Fibroblast of mammary gland (primary cell): ENCODE results near the gene CLEC16A.

ENCODE experiments used
- DNase-seq: peaks from one replicate; pipeline ENCODE4 v3.0.0-alpha.2; 2010; ENCODE audit warnings: low read depth
- H3K4me3 ChIP-seq: 2 replicates; pipeline ENCODE4 v1.5.1; 2011; ENCODE audit warnings: low read depth, mild to moderate bottlenecking, low read length, moderate library complexity; ENCODE audit not compliant: control insufficient read depth
- CTCF ChIP-seq: conservative IDR thresholded peaks from 2 replicates; pipeline ENCODE4 v1.5.1; 2011; ENCODE audit warnings: low read depth, low read length, inconsistent platforms; ENCODE audit not compliant: control insufficient read depth, insufficient read depth

Gene CLEC16A

GRCh38 chr16:10942352-10943063, 1.9 kb upstream of the CLEC16A start, which contains the start of gene DEXI:
TSS of gene DEXI (minus strand) at chr16:10942468. CDS start at chr16:10942005, 463 bp downstream.
- TF ChIP-seq CTCF, result no peak
- peak within 1 kb of the TSS; percentile 81 for H3K4me3 ChIP-seq

GRCh38 chr16:10943064-10943353, 1.4 kb upstream of the CLEC16A start:
- peak overlapping the region; percentile 64 for H3K4me3 ChIP-seq
- DNase-seq, result peak; percentile 26
- TF ChIP-seq CTCF, result no peak

More at GRCh38 chr16:10942352-10943063, 1.9 kb upstream of the CLEC16A start, which contains the start of gene DEXI:
- peak; percentile 81 for DNase-seq

- peak overlapping the region; percentile 84 for H3K4me3 ChIP-seq
- no peak for DNase-seq
- TF ChIP-seq CTCF, result no peak
Measured at GRCh38 chr16:10945065-10945787, 862 bp downstream of the CLEC16A start.

- no peak for DNase-seq
- no peak overlapping the region for H3K4me3 ChIP-seq
- no peak for TF ChIP-seq CTCF
Measured at GRCh38 chr16:10946308-10946707, 1.9 kb downstream of the CLEC16A start.

DNA sequence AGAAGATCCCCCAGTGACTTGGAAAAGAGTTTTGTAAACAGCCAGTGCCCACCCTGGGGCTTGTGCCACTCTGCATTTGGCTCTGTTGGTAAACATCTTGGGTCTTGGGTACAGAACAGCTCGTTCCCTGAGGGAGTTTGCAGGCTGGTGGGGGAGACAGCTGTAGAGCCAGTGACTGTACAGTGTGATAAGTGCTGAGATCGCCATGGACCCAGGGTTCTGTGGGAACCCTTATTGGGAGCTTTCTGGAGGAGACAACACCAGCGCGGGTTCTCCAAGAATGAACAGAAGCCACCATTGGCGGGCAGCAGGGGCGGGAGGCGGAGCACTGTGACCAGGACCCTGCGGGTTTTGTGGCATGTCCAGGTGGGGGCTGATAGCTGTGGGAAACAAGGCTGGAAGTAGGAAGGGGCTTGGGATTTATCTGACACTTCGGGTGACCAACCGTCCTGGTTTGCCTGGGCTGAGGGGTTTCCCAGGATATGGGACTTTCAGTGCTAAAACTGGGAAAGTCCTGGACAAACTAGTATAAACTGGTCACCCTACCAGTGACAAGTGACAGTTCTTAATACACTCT, 2.9 kb downstream of the CLEC16A start:
- TF ChIP-seq CTCF, result no peak
- H3K4me3 ChIP-seq, result no peak overlapping the region
- DNase-seq, result no peak

GRCh38 chr16:10949424-10949970, 5.1 kb downstream of the CLEC16A start:
- no peak for TF ChIP-seq CTCF
- H3K4me3 ChIP-seq, result no peak overlapping the region
- peak; percentile 34 for DNase-seq
